DND-41 (cell line): ENCODE results near the gene EPN2.

Source experiments
- ATAC-seq: fragments of 200-7000 bp; cut with Tn5 transposase; 3 replicates; pipeline ENCODE4 v1.9.1; 2021; ENCODE audit warnings: low read depth; ENCODE audit not compliant: insufficient read depth
- DNase-seq: peaks from one replicate; pipeline ENCODE4 v3.0.0-alpha.2; 2020
- H2AFZ ChIP-seq: 2 replicates; pipeline ENCODE4 v1.6.0; 2012; ENCODE audit warnings: low read depth, low read length
- H3K27ac ChIP-seq: 2 replicates; pipeline ENCODE4 v1.5.1; 2012; ENCODE audit warnings: low read length, inconsistent platforms
- H3K27me3 ChIP-seq: fragments of 200-600 bp; sonication (generic); 2 replicates; pipeline ENCODE4 v1.6.0; 2012; ENCODE audit warnings: low read length, mild to moderate bottlenecking, inconsistent platforms; ENCODE audit not compliant: insufficient read depth, poor library complexity
- H3K36me3 ChIP-seq: 2 replicates; pipeline ENCODE4 v1.5.1; 2012; ENCODE audit warnings: low read length, inconsistent platforms; ENCODE audit not compliant: insufficient read depth
- H3K4me1 ChIP-seq: 2 replicates; pipeline ENCODE4 v1.5.1; 2012; ENCODE audit warnings: mild to moderate bottlenecking, low read length; ENCODE audit not compliant: insufficient read depth
- H3K4me2 ChIP-seq: 2 replicates; pipeline ENCODE4 v1.6.0; 2012; ENCODE audit warnings: mild to moderate bottlenecking, moderate library complexity, low read length, inconsistent platforms; ENCODE audit not compliant: insufficient read depth
- H3K4me3 ChIP-seq, 2 experiments: fragments of 200-600 bp in 1 of 2; shearing (Covaris generic) in 1 of 2; 2 replicates each; pipeline ENCODE4 v1.5.1; 2012 to 2016; ENCODE audit warnings: inconsistent platforms in 2 of 2, low read length in 2 of 2, mild to moderate bottlenecking in 2 of 2, low read depth in 1 of 2, moderate library complexity in 1 of 2
- H3K79me2 ChIP-seq: 2 replicates; pipeline ENCODE4 v1.6.0; 2012; ENCODE audit warnings: low read length, inconsistent platforms; ENCODE audit not compliant: insufficient read depth
- H3K9ac ChIP-seq: 2 replicates; pipeline ENCODE4 v1.6.0; 2012; ENCODE audit warnings: low read depth, mild to moderate bottlenecking, inconsistent platforms, low read length, moderate library complexity
- H3K9me3 ChIP-seq: 2 replicates; pipeline ENCODE4 v1.5.1; 2012; ENCODE audit warnings: low read length, moderate library complexity, mild to moderate bottlenecking, inconsistent platforms; ENCODE audit not compliant: insufficient read depth, severe bottlenecking
- H4K20me1 ChIP-seq: 2 replicates; pipeline ENCODE4 v1.6.0; 2012; ENCODE audit warnings: low read length; ENCODE audit not compliant: insufficient read depth
- EZH2 ChIP-seq: IDR thresholded peaks from 3 replicates; pipeline ENCODE4 v1.6.1; 2012; ENCODE audit warnings: borderline replicate concordance, low read depth, mild to moderate bottlenecking, moderate library complexity, low read length, inconsistent platforms; ENCODE audit not compliant: severe bottlenecking
- TF ChIP-seq, protein P1 (sequence below): IDR thresholded peaks from 2 replicates; pipeline ENCODE4 v1.5.1; 2012; ENCODE audit warnings: borderline replicate concordance, low read length, moderate library complexity, mild to moderate bottlenecking; ENCODE audit not compliant: poor library complexity, severe bottlenecking; ENCODE audit errors: extremely low read depth

EPN2 gene

DNA sequence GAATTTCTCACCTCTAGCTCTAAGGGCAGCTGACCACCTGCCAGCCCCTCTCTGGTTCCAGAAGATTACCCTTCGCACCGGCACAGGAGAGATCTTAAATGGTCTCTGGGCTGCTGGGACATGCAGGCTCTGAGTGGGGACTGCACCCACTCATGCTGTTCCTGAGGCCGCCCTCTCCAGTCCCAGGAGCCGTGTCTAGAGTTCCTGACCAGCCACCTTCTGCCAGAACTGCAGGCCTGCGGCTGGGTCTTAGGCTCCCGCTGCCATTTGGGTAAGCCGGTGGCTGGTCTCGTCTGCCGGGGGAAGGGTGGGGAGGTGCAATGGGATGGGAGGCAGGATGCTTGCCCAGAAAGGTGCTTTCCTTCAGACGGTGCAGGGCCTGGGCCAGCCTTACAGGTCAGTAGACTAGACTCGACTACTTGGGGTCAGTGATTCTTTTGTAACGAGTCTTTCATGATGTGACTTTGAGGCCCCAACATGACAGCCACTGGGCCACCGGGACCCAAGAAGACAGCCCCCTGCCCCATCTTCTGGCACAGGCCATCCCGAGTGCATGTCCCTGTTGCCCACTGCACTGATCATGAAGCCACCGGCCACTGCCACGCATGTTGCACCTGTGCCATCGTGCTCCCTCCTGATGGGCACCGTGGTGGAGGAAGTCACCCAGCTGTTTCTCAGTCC is 98.9 kb downstream of the EPN2 start:
- ATAC-seq (no peak), DNase-seq (no peak)
- no peak overlapping the region for H3K4me3 ChIP-seq
- peaks cover 27% of the 10 kb centered on the region for H3K27me3 ChIP-seq
- no peaks in the 10 kb centered on the region for H3K4me1 ChIP-seq
- no peaks in the 10 kb centered on the region for H3K9me3 ChIP-seq
- H3K4me2 ChIP-seq, result no peak overlapping the region
- H3K27ac ChIP-seq, result no peak overlapping the region
- no peaks in the 10 kb centered on the region for H3K79me2 ChIP-seq
- no peak for TF ChIP-seq EZH2
- TF ChIP-seq, protein P1, sequence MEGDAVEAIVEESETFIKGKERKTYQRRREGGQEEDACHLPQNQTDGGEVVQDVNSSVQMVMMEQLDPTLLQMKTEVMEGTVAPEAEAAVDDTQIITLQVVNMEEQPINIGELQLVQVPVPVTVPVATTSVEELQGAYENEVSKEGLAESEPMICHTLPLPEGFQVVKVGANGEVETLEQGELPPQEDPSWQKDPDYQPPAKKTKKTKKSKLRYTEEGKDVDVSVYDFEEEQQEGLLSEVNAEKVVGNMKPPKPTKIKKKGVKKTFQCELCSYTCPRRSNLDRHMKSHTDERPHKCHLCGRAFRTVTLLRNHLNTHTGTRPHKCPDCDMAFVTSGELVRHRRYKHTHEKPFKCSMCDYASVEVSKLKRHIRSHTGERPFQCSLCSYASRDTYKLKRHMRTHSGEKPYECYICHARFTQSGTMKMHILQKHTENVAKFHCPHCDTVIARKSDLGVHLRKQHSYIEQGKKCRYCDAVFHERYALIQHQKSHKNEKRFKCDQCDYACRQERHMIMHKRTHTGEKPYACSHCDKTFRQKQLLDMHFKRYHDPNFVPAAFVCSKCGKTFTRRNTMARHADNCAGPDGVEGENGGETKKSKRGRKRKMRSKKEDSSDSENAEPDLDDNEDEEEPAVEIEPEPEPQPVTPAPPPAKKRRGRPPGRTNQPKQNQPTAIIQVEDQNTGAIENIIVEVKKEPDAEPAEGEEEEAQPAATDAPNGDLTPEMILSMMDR, result no peak
- no peak overlapping the region for H3K9ac ChIP-seq
- H4K20me1 ChIP-seq, result peaks cover 37% of the 10 kb centered on the region
- no peak overlapping the region for H2AFZ ChIP-seq
- H3K36me3 ChIP-seq, result no peaks in the 10 kb centered on the region

DNA sequence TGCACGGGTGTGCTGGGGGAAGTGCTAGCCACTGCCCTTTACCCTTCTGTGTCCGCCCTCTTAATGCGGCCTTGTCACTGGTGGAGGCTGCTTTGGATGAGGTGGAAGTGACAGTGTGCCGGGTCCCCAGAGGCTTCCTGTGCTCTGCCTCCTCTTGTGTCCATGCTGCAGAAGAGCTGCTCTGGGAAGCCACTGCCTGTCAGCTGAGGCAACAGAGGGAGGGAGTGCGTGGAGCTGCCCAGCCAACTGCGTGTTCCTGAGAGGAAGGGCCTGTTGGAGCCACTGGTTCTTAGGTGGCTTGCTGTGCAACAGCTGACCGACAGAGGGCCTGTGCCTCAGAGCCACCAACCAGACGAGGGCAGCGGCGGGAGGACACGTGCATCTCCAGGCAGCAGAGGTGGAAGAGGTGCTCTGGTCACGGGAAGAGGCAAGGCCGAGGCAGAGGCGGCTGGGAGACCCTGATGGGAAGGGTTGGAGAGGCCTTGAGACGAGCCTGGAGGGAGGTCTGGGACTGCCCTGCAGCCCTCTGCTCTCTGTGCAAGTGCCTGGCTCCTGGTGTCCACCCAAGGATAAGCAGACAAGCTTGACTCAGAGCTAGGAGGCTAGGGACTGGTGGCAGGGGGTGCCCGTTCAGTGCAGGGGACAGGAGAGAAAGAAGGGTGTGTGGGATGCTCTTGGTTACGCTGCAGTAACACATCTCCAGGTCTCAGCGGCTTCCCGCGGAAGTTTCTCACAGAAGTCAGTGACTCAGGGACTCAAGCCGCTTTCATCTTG is 100.0 kb downstream of the EPN2 start:
- no peak overlapping the region for H2AFZ ChIP-seq
- H3K9ac ChIP-seq, result no peak overlapping the region
- H3K4me3 ChIP-seq, result no peak overlapping the region
- ATAC-seq, result no peak
- H3K36me3 ChIP-seq, result no peaks in the 10 kb centered on the region
- no peak for TF ChIP-seq EZH2
- TF ChIP-seq, protein P1, result no peak
- no peaks in the 10 kb centered on the region for H3K4me1 ChIP-seq
- no peak overlapping the region for H3K27ac ChIP-seq
- H3K9me3 ChIP-seq, result no peaks in the 10 kb centered on the region
- DNase-seq, result no peak
- no peak overlapping the region for H3K4me2 ChIP-seq
- H4K20me1 ChIP-seq, result peaks cover 40% of the 10 kb centered on the region
- no peaks in the 10 kb centered on the region for H3K79me2 ChIP-seq
- peaks cover 21% of the 10 kb centered on the region for H3K27me3 ChIP-seq

DNA sequence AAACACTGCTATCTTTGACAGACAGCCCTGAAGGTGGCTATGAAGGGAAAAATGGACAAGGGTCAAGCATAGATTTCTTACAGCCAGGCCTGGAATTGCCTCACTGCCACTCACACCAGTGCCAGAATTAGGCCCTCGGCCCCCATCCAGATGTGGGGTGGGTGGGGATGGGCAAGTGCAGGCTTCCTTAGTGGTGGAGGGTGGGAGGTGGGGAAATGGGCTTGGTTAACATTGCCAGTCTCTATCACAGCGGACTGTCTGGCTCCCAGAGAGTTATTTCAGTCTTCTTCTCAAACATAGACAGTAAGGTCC is 100.5 kb downstream of the EPN2 start:
- Histone ChIP-seq H2AFZ (no peak overlapping the region), H3K79me2 (no peaks in the 10 kb centered on the region), H3K9ac (no peak overlapping the region), H3K4me1 (no peaks in the 10 kb centered on the region), H3K4me3 (no peak overlapping the region), H3K9me3 (no peaks in the 10 kb centered on the region), H3K4me2 (no peak overlapping the region), H4K20me1 (peaks cover 34% of the 10 kb centered on the region), H3K27ac (no peak overlapping the region), H3K27me3 (peaks cover 17% of the 10 kb centered on the region), H3K36me3 (no peaks in the 10 kb centered on the region)
- TF ChIP-seq, protein P1, result no peak
- TF ChIP-seq EZH2, result no peak
- ATAC-seq (0 out of 3 replicates have a peak, but pooled peaks have one; percentile 19), DNase-seq (no peak)
